GM12891 (cell line): ENCODE measurements around the gene CYP24A1.
"Not testable (repeated sequence)": the region's sequence is repeated elsewhere in the genome, so short reads cannot be mapped to it uniquely, and the experiment has no call there.

ENCODE experiments used
- DNase-seq: peaks from one replicate; pipeline ENCODE4 v3.0.0; 2011; ENCODE audit warnings: low spot score; ENCODE audit not compliant: insufficient read length
- FAIRE-seq: peaks from 2 replicates; lab custom pipeline; 2011; peaks lifted over from hg19 to GRCh38; lab: Jason Lieb, UNC
- PAX5 ChIP-seq: IDR thresholded peaks from 2 replicates; pipeline ENCODE4 v1.6.1; 2011; ENCODE audit warnings: low read length, moderate library complexity, mild to moderate bottlenecking; ENCODE audit not compliant: insufficient read depth, severe bottlenecking
- POLR2A ChIP-seq: IDR thresholded peaks from 2 replicates; pipeline ENCODE4 v1.6.1; 2011; ENCODE audit warnings: low read depth, low read length, control low read depth
- POLR2AphosphoS5 ChIP-seq: IDR thresholded peaks from 2 replicates; pipeline ENCODE4 v1.6.1; 2011; ENCODE audit warnings: low read depth, low read length, control low read depth
- POU2F2 ChIP-seq: IDR thresholded peaks from 2 replicates; pipeline ENCODE4 v1.6.1; 2011; ENCODE audit warnings: low read depth, mild to moderate bottlenecking, control low read depth, low read length, moderate library complexity
- SPI1 ChIP-seq: IDR thresholded peaks from 2 replicates; pipeline ENCODE4 v1.6.1; 2011; ENCODE audit warnings: low read depth, low read length, control low read depth
- TAF1 ChIP-seq: IDR thresholded peaks from 2 replicates; pipeline ENCODE4 v1.6.1; 2011; ENCODE audit warnings: low read depth, low read length, control low read depth

Gene CYP24A1

GRCh38 chr20:54129350-54129749, 44.4 kb downstream of the CYP24A1 start:
- no peak for FAIRE-seq
- no peak for DNase-seq
- no peak for TF ChIP-seq PAX5
- no peak for TF ChIP-seq POLR2A
- no peak for TF ChIP-seq POU2F2

DNA sequence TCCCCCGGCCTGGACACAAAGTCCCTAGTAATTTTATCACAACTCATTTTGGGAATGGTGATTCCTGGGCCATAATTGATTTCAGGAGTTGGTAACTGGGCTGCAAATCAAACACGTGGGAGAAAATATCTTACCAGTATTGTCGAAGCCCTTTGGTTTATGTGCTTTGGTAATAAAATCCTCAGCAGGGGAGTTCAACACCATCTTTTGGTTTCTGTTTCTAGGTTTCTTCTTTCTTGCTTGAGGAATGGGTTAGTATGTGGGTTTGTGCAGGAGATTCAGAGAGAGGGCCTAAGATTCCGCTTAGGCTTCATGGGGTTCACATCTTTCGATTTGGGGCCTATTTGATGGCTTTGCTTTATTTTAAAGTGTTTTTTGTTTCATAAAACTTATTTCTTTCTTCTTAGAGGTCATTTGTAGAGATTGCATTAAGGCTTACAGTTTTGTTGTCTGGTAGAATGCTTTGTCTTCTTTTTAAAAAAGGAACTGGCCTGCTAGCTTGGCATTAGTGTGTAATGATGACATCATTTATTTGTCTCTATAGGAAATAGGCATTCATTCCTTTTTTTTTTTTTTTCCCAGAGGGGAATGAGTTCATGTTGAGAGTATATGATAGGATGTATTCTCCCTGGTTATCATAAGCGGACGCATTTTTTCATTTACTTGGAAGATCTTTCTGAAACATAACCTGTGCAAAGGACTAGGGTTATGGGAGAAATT, 45.8 kb downstream of the CYP24A1 start:
- FAIRE-seq: no peak

DNA sequence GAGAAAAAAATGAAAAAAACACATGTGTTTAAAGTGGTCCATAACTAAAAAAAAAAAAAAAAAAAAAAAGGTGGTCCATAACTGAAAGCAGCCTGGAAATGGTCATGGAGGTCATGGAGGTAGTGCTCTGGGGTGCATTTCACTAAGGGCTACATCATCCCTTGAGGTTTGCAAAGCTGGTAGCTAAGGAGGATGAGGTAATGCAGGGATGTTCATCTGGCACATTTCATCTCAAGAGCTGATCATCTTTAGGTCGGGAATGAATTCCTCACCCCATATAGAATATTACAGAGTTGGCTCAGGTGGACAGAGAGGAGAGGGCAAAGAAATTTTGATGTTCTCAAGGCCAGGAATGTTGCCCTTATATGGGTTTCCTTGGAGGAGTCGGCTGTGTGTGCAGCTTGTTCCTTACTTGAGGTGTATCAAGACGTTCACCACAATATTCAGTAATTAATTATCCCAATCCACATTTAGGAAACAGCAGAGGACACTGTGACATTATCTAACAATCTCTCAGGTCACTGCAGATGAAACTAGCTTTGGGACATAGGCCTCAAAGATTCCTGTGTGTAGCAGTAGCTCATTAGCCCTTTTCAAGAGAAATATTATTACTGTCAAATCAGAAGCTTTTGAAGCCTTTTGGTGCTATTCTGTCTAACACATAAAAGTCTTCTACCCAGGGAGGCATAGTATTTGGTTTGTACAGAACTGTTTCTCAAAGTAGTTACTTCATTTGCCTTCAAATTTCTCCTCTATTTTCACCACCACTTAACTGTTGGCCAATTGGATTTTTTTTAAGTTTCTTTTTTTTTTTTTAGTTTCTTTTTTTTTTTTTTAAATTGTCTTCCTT, 46.8 kb downstream of the CYP24A1 start:
- FAIRE-seq (no peak), DNase-seq (no peak)
- TF ChIP-seq POU2F2: no peak
- TF ChIP-seq POLR2A: no peak
- no peak for TF ChIP-seq SPI1
- no peak for TF ChIP-seq POLR2AphosphoS5
- no peak for TF ChIP-seq TAF1
- no peak for TF ChIP-seq PAX5

More for the DNA sequence above, 45.8 kb downstream of the CYP24A1 start:
- TF ChIP-seq POU2F2 (no peak), TAF1 (no peak), POLR2AphosphoS5 (no peak), POLR2A (no peak), PAX5 (no peak)
- DNase-seq: no peak

DNA sequence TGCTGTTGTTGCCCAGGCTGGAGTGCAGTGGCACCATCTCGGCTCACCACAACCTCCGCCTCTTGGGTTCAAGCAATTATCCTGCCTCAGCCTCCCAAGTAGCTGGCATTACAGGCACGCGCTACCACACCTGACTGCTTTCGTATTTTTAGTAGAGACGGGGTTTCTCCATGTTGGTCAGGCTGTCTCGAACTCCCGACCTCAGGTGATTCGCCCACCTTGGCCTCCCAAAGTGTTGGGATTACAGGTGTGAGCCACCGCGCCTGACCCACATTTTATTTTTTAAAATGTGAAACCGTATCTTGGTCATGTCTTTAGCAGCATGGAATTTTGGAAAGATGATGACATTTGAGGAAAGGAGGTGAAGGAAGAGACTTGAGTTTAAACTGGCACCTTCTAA, 47.5 kb downstream of the CYP24A1 start:
- not testable (repeated sequence) for FAIRE-seq

GRCh38 chr20:54123587-54124180, 50.1 kb downstream of the CYP24A1 start:
- TF ChIP-seq SPI1: no peak
- no peak for DNase-seq
- no peak for FAIRE-seq

More for the DNA sequence above, 47.5 kb downstream of the CYP24A1 start:
- not testable (repeated sequence) for DNase-seq

DNA sequence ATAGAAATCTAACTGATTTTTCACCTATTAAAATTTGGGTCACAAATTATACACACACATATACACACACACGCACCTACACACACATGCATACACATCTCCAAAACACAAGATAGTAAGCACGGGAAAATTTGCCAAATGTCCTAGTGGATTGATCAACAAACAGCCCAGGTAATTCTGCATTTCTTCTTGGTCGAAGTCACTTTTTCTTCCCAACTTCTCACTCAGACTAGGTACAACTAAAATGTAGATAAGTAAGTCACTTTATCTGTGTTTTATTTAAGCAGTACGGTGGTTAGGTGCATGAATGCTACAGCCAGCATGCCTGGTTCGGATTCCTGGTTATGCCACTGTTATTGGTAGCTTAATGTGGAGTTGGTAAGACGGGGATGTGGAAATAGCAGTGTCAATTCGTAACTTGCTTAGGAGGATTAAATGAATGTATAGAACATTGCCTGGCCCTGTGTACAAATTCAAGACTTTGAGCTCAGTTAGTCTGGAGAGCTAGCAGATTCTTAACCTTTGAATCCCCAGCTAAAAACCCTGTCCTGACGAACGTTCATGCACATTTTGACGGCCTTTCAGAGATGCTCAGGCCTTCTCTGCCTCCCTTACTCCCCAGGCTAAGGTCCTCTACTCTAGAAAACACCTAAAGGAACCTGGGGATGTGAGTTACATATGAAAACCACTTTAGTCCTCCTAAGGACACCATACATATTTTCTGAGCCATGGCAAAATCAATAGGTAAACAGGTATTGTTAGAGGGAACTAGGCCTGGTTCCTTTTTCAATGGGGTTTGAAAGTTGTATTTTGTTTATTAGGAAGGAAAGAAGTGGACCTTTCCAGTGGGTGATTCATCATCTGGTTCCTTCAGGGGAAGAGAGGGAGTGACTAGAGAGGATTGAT, 50.9 kb downstream of the CYP24A1 start:
- TF ChIP-seq POU2F2: no peak
- TF ChIP-seq TAF1: no peak
- TF ChIP-seq SPI1: no peak
- TF ChIP-seq POLR2A: no peak
- no peak for TF ChIP-seq POLR2AphosphoS5
- no peak for TF ChIP-seq PAX5
- DNase-seq (no peak), FAIRE-seq (no peak)

DNA sequence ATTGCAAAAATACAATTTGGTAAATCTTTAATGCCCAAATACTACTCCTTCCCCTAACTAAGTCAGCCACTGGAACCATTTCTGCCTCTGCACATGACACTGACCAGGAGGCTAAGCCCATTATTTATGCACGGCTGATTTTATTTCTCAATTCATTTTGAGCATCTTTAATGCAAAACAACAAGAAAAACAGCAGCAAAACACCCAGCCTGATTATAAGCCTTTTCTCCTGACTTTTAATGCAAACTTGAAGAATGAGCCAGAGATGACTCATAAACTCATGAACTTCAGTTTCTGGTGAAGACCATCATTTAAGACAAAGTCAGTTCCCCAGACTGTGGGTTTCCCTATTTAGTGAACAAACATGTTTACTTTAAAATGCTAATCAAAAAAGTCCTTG, 51.6 kb downstream of the CYP24A1 start:
- DNase-seq: no peak
- no peak for FAIRE-seq
- TF ChIP-seq POLR2AphosphoS5 (no peak), PAX5 (no peak), POLR2A (no peak), TAF1 (no peak), POU2F2 (no peak), SPI1 (no peak)

GRCh38 chr20:54119744-54120143, 54.0 kb downstream of the CYP24A1 start:
- TF ChIP-seq POLR2A: no peak
- no peak for TF ChIP-seq TAF1
- TF ChIP-seq POU2F2: no peak
- no peak for TF ChIP-seq SPI1
- no peak for TF ChIP-seq PAX5
- TF ChIP-seq POLR2AphosphoS5: no peak

DNA sequence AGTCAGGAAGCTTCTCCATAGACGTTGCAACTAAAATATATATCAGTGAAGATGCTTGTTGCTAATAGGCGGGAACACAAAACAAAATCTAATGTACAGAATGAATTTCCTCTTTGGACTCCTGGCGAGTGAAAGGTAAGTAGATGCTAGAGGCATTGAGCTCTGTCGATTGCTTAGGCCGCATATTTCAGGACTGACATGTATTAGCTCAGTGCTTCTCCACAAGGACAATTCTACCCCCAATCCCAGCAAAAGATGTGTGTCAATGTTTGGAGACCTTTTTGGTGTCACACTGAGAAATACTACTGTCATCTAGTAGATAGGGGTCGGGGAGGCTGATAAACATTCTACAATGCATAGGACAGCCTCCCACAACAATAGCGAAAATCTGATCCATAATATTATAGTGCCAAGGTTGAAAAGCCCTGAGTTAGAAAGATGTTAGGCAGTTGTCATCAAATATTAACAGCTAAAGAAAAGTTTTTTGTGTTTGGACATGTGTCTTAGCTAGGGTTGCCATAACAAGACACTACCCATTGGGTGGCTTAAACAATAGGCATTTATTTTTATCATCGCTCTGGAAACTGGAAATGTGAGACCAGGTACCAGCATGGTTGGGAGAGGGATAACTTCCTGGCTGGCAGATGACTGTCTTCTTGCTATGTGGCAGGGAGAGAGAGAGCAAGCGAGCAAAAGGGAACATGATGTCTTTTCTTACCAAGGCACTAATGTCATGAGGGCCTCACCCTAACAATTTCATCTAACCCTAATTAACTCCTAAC, 55.4 kb downstream of the CYP24A1 start:
- no peak for TF ChIP-seq PAX5
- no peak for TF ChIP-seq POLR2A
- no peak for TF ChIP-seq TAF1
- TF ChIP-seq SPI1: no peak
- TF ChIP-seq POU2F2: no peak
- no peak for TF ChIP-seq POLR2AphosphoS5
- FAIRE-seq: no peak

More at GRCh38 chr20:54119744-54120143, 54.0 kb downstream of the CYP24A1 start:
- no peak for FAIRE-seq
- no peak for DNase-seq

More for the DNA sequence above, 55.4 kb downstream of the CYP24A1 start:
- DNase-seq: no peak
